Measurements from ENCODE around the gene REV1. TPM values are rescaled to one million over a fixed set of nuclear protein-coding genes. Genes with fewer than 3 reads are reported as not detected.
"Not testable (repeated sequence)": the region's sequence is repeated elsewhere in the genome, so short reads cannot be mapped to it uniquely, and the experiment has no call there.

The REV1 gene
- polyA plus RNA-seq, 1 donor = 34.1 TPM

GRCh38 chr2:99487906-99488305, 1.9 kb downstream of the REV1 start:
- no peak for DNase-seq (ENCODE audit: low read depth)

- no peak for DNase-seq (ENCODE audit: low read depth)
These were observed 4.0 kb downstream of the REV1 start for GRCh38 chr2:99485824-99486223.

- no peak for DNase-seq (ENCODE audit: low read depth)
These were observed 4.4 kb downstream of the REV1 start for GRCh38 chr2:99485411-99485810.

GRCh38 chr2:99484205-99484604, 5.6 kb downstream of the REV1 start:
- DNase-seq (ENCODE audit: low read depth) = no peak

GRCh38 chr2:99481941-99482340, 7.9 kb downstream of the REV1 start:
- no peak for DNase-seq (ENCODE audit: low read depth)

- DNase-seq (ENCODE audit: low read depth) = no peak
These were observed 8.3 kb downstream of the REV1 start for GRCh38 chr2:99481527-99481926.

- no peak for DNase-seq (ENCODE audit: low read depth)
These were observed 9.4 kb downstream of the REV1 start for GRCh38 chr2:99480390-99480789.

GRCh38 chr2:99478632-99479031, 11.2 kb downstream of the REV1 start:
- DNase-seq (ENCODE audit: low read depth) = no peak

GRCh38 chr2:99477054-99477453, 12.8 kb downstream of the REV1 start:
- DNase-seq (ENCODE audit: low read depth) = no peak

- no peak for DNase-seq (ENCODE audit: low read depth)
These were observed 13.2 kb downstream of the REV1 start for GRCh38 chr2:99476629-99477028.

GRCh38 chr2:99475095-99475494, 14.7 kb downstream of the REV1 start:
- DNase-seq (ENCODE audit: low read depth) = not testable (repeated sequence)

GRCh38 chr2:99473518-99474083, 16.2 kb downstream of the REV1 start:
- no peak for DNase-seq (ENCODE audit: low read depth)

- no peak for DNase-seq (ENCODE audit: low read depth)
These were observed 17.2 kb downstream of the REV1 start for GRCh38 chr2:99472600-99472960.

- no peak for DNase-seq (ENCODE audit: low read depth)
These were observed 17.9 kb downstream of the REV1 start for GRCh38 chr2:99471654-99472599.

- no peak for DNase-seq (ENCODE audit: low read depth)
These were observed 18.9 kb downstream of the REV1 start for GRCh38 chr2:99470957-99471356.

GRCh38 chr2:99470459-99470858, 19.4 kb downstream of the REV1 start:
- not testable (repeated sequence) for DNase-seq (ENCODE audit: low read depth)

- DNase-seq (ENCODE audit: low read depth) = no peak
These were observed 20.4 kb downstream of the REV1 start for GRCh38 chr2:99469394-99469793.

- no peak for DNase-seq (ENCODE audit: low read depth)
These were observed 21.7 kb downstream of the REV1 start for GRCh38 chr2:99468155-99468554.

GRCh38 chr2:99467390-99467789, 22.4 kb downstream of the REV1 start:
- DNase-seq (ENCODE audit: low read depth) = no peak

GRCh38 chr2:99461828-99462483, 27.9 kb downstream of the REV1 start:
- no peak for DNase-seq (ENCODE audit: low read depth)

- DNase-seq (ENCODE audit: low read depth) = no peak
These were observed 31.3 kb downstream of the REV1 start for GRCh38 chr2:99458529-99458928.

- no peak for DNase-seq (ENCODE audit: low read depth)
These were observed 38.1 kb downstream of the REV1 start for GRCh38 chr2:99451686-99452085.

- DNase-seq (ENCODE audit: low read depth) = no peak
These were observed 38.5 kb downstream of the REV1 start for GRCh38 chr2:99451280-99451679.

Data from forelimb muscle (tissue), 1 donor.